Progenitor cell of endocrine pancreas (in vitro differentiated cells): ENCODE results near the gene SAPCD1. TPM values are rescaled to one million over a fixed set of nuclear protein-coding genes. Genes with fewer than 3 reads are reported as not detected.
A peak's percentile ranks its signal among the peaks of the same experiment; 100 is the strongest.
"Not testable (repeated sequence)": the region's sequence is repeated elsewhere in the genome, so short reads cannot be mapped to it uniquely, and the experiment has no call there.

Experiments used
- DNase-seq: peaks from one replicate; pipeline ENCODE4 v3.0.0; 2021; ENCODE audit warnings: low spot score; ENCODE audit not compliant: unreplicated experiment
- H3K27ac Mint-ChIP-seq: 2 replicates; pipeline ENCODE4 v1.8.0; 2021; ENCODE audit warnings: mild to moderate bottlenecking, moderate library complexity, mixed read lengths
- H3K27me3 Mint-ChIP-seq: 2 replicates; pipeline ENCODE4 v1.8.0; 2021; ENCODE audit warnings: mixed read lengths
- H3K36me3 Mint-ChIP-seq: 2 replicates; pipeline ENCODE4 v1.8.0; 2022; ENCODE audit warnings: mixed read lengths; ENCODE audit not compliant: insufficient read depth
- H3K4me1 Mint-ChIP-seq: 2 replicates; pipeline ENCODE4 v1.8.0; 2021; ENCODE audit warnings: low read depth, mixed read lengths
- H3K4me3 Mint-ChIP-seq: 2 replicates; pipeline ENCODE4 v1.8.0; 2021; ENCODE audit warnings: low read depth, mild to moderate bottlenecking, moderate library complexity, mixed read lengths
- H3K9me3 Mint-ChIP-seq: 2 replicates; pipeline ENCODE4 v1.8.0; 2021; ENCODE audit warnings: low read depth, mixed read lengths
- total RNA-seq: library from RNA; stranded (reverse); gene quantifications from 2 replicates; pipeline ENCODE4 v1.2.1, GENCODE V29; 2021
- TF ChIP-seq, protein P1 (sequence below): fragments of 200-600 bp; sonication (generic); IDR thresholded peaks from one replicate; pipeline ENCODE4 v1.5.0; 2021; ENCODE audit warnings: antibody characterized with exemption, mild to moderate bottlenecking; ENCODE audit not compliant: unreplicated experiment

Gene SAPCD1
- total RNA-seq, 1 donor from 2014 or later, result 8.6 TPM

DNA sequence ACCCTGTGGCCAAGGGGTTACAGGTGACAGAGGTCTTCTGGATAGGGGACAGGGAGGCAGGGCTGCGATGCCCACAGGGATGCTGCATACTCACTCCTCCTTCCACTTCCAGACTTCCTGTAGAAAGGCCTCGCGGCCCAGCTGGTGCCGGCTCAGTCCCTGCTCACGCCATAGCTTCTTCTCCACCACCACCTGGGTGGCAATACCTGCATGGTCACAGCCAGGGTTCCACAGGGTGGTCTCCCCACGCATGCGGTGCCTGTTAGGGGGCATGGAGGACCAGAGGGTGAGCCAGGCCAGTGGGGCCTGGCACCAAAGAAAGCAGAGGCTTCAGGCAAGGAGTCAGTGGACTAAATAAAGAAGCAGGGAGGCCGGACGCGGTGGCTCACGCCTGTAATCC lies 23.0 kb downstream of the SAPCD1 start:
- Mint-ChIP-seq H3K27me3 (no peaks in the 10 kb centered on the region), H3K4me3 (no peak overlapping the region), H3K9me3 (no peaks in the 10 kb centered on the region), H3K36me3 (peaks cover 14% of the 10 kb centered on the region), H3K27ac (no peak overlapping the region), H3K4me1 (no peaks in the 10 kb centered on the region)
- TF ChIP-seq, protein P1, sequence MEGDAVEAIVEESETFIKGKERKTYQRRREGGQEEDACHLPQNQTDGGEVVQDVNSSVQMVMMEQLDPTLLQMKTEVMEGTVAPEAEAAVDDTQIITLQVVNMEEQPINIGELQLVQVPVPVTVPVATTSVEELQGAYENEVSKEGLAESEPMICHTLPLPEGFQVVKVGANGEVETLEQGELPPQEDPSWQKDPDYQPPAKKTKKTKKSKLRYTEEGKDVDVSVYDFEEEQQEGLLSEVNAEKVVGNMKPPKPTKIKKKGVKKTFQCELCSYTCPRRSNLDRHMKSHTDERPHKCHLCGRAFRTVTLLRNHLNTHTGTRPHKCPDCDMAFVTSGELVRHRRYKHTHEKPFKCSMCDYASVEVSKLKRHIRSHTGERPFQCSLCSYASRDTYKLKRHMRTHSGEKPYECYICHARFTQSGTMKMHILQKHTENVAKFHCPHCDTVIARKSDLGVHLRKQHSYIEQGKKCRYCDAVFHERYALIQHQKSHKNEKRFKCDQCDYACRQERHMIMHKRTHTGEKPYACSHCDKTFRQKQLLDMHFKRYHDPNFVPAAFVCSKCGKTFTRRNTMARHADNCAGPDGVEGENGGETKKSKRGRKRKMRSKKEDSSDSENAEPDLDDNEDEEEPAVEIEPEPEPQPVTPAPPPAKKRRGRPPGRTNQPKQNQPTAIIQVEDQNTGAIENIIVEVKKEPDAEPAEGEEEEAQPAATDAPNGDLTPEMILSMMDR, result no peak
- DNase-seq, result no peak

DNA sequence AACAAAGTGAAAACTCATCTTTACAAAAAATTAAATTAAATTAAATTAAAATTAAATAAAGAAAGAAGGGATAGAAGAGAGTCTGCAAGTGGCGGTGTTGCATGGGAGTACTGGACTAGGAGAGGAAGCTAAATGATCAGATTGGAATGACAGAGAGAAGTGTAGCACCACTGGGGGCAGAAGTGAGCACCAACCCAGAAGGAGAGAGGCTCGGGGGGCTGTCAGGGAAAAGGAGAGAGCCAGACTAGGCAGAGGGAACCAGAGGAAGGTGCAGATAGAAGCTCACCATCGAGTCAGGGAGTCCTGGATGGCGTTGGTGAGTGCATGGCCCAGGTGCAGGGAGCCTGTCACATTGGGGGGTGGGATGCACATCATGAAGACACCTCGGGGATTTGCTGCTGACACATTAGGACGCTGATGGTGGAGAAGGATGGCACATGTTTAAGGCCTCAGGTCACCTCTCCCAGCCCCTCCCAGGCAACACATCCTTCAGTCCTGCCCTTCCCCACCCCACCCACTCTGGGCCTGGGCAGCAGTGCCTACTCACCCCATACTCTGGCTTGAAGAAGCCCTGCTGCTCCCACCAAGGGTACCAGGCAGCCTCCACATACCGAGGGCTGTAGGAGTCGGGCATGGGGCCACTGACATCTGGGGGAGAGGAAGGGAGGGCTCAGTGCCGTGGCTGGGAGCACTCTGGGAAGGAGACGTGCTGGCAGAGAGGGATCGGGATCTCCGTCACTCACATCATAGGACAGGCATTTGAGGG lies 29.1 kb downstream of the SAPCD1 start:
- no peak overlapping the region for H3K27ac Mint-ChIP-seq
- TF ChIP-seq, protein P1, result peak; percentile 67
- H3K4me3 Mint-ChIP-seq, result peak overlapping the region; percentile 44
- peaks cover 5% of the 10 kb centered on the region for H3K36me3 Mint-ChIP-seq
- peaks cover 10% of the 10 kb centered on the region for H3K4me1 Mint-ChIP-seq
- no peaks in the 10 kb centered on the region for H3K9me3 Mint-ChIP-seq
- H3K27me3 Mint-ChIP-seq, result no peaks in the 10 kb centered on the region
- DNase-seq, result peak; percentile 61

DNA sequence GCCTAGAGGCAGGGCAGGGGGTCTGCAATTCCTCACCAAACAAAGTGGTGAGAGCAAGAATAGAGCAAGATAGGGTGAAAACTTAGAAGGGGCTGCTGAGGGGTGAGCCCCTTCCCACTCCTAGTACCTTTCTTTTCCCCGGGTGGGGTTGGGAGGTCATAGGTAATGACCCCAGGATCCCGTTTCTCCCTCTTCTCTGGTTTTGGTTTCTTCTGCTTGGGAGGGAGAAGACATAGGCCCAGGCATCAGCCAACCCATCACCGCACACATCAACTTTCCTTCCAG lies 29.6 kb downstream of the SAPCD1 start:
- no peak overlapping the region for H3K4me3 Mint-ChIP-seq
- DNase-seq, result no peak
- H3K27me3 Mint-ChIP-seq, result no peaks in the 10 kb centered on the region
- H3K27ac Mint-ChIP-seq, result no peak overlapping the region
- H3K4me1 Mint-ChIP-seq, result peaks cover 10% of the 10 kb centered on the region
- H3K36me3 Mint-ChIP-seq, result peaks cover 5% of the 10 kb centered on the region
- H3K9me3 Mint-ChIP-seq, result no peaks in the 10 kb centered on the region
- TF ChIP-seq, protein P1, result no peak

DNA sequence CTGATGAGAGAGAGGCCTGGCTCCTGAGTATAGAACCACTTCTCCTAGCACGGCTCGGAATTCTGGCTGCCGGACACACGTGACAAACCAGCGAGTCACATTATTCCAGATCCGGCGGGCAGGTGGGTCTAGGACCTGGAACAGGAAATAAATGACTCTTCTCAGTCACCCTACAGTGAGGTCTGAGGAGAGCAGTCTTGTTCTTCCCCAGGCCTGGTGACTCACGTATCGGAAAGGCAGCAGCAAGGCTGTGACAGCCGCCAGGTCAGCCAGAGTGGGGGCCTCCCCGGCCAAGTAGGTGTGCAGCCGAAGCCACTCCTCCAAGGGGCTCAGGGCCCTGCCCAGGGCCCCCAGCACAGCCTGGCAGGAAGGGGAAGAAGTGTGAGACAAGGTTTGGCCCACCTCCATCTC lies 30.3 kb downstream of the SAPCD1 start:
- Mint-ChIP-seq H3K36me3 (peaks cover 5% of the 10 kb centered on the region), H3K4me3 (no peak overlapping the region), H3K9me3 (no peaks in the 10 kb centered on the region)

DNA sequence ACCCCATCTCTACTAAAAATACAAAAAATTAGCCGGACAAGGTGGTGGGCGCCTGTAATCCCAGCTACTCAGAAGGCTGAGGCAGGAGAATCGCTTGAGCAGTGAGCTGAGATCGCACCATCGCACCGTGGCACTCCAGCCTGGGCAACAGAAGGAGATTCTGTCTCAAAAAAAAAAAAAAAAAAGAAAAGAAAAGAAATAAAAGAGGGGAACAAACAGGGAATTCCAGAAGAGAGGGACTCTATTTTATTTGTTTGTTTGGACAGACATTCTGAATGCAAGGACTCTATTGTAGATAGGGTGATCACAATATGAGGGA lies 31.4 kb downstream of the SAPCD1 start:
- not testable (repeated sequence) for DNase-seq, H3K36me3 Mint-ChIP-seq, H3K9me3 Mint-ChIP-seq, H3K4me1 Mint-ChIP-seq, H3K27me3 Mint-ChIP-seq
- peak overlapping the region; percentile 24 for H3K27ac Mint-ChIP-seq
- peak overlapping the region; percentile 96 for H3K4me3 Mint-ChIP-seq

More for the DNA sequence above, 30.3 kb downstream of the SAPCD1 start:
- Mint-ChIP-seq H3K4me1 (peaks cover 10% of the 10 kb centered on the region), H3K27me3 (no peaks in the 10 kb centered on the region), H3K27ac (no peak overlapping the region)
- DNase-seq, result no peak
- TF ChIP-seq, protein P1, result no peak

DNA sequence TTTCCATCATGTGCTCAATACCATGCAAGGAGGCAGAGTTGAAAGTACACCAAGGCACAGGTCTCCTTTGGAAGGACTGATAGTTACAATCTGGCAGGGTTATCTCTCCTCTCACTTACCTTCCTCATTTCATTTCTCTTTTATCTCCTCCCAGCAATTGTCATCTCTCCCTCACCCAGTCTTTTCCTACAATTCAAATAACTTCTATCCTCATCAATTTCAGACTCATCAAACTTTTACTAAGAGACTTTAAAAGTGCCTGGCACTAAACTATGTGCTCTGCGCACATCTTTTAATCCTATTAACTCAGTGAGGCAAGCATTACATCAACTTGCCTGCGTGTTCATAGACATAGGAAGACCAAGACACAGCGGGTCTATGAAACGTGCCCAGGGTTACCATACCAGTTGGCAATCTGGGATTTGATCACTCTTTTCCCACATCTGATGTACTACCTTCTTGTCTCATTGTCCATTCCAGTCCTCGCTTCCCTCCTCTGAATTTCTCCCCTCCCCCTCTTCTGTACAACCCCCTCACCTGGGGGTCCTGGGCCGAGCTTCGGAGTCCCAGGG lies 31.9 kb downstream of the SAPCD1 start:
- Mint-ChIP-seq H3K36me3 (peaks cover 5% of the 10 kb centered on the region), H3K27ac (peak overlapping the region; percentile 13), H3K4me1 (peaks cover 10% of the 10 kb centered on the region), H3K27me3 (no peaks in the 10 kb centered on the region), H3K4me3 (peak overlapping the region; percentile 96), H3K9me3 (no peaks in the 10 kb centered on the region)
- DNase-seq, result no peak
- TF ChIP-seq, protein P1, result no peak
